ENCODE measurements around the gene PI4KB.

PI4KB gene

GRCh38 chr1:151342021-151342420 lies 14.8 kb upstream of the PI4KB start:
- TF ChIP-seq POLR2AphosphoS5 (IDR thresholded peaks at IDR 0.05; ENCODE audit: low read depth, low read length) (no peak), POLR2A (IDR thresholded peaks at IDR 0.05; ENCODE audit: low read depth, low read length) (peak; percentile 12; the same call in 1 of the 2 replicates), TAF1 (IDR thresholded peaks at IDR 0.05; ENCODE audit: borderline replicate concordance, low read depth, low read length) (no peak)
- FAIRE-seq: no peak

GRCh38 chr1:151340870-151341754 lies 13.9 kb upstream of the PI4KB start:
- FAIRE-seq (peak; percentile 63), DNase-seq (ENCODE audit: insufficient read length) (no peak)
- TF ChIP-seq TAF1 (IDR thresholded peaks at IDR 0.05; ENCODE audit: borderline replicate concordance, low read depth, low read length) (no peak), POLR2AphosphoS5 (IDR thresholded peaks at IDR 0.05; ENCODE audit: low read depth, low read length) (peak; percentile 50; the same call in 1 of the 2 replicates), POLR2A (IDR thresholded peaks at IDR 0.05; ENCODE audit: low read depth, low read length) (peak; percentile 56; the same call in 1 of the 2 replicates)

More at GRCh38 chr1:151342021-151342420, 14.8 kb upstream of the PI4KB start:
- no peak for DNase-seq (ENCODE audit: insufficient read length)

GRCh38 chr1:151336556-151336955 lies 9.3 kb upstream of the PI4KB start:
- no peak for FAIRE-seq
- TF ChIP-seq POLR2A (IDR thresholded peaks at IDR 0.05; ENCODE audit: low read depth, low read length) (no peak), TAF1 (IDR thresholded peaks at IDR 0.05; ENCODE audit: borderline replicate concordance, low read depth, low read length) (no peak), POLR2AphosphoS5 (IDR thresholded peaks at IDR 0.05; ENCODE audit: low read depth, low read length) (no peak)

GRCh38 chr1:151334822-151335221 lies 7.6 kb upstream of the PI4KB start:
- no peak for FAIRE-seq
- DNase-seq (ENCODE audit: insufficient read length): no peak
- no peak for TF ChIP-seq POLR2AphosphoS5 (IDR thresholded peaks at IDR 0.05; ENCODE audit: low read depth, low read length)
- TF ChIP-seq TAF1 (IDR thresholded peaks at IDR 0.05; ENCODE audit: borderline replicate concordance, low read depth, low read length): no peak
- TF ChIP-seq POLR2A (IDR thresholded peaks at IDR 0.05; ENCODE audit: low read depth, low read length): no peak

More at GRCh38 chr1:151336556-151336955, 9.3 kb upstream of the PI4KB start:
- no peak for DNase-seq (ENCODE audit: insufficient read length)

GRCh38 chr1:151327903-151328674 lies 873 bp upstream of the PI4KB start:
- no peak for DNase-seq (ENCODE audit: insufficient read length)
- no peak for TF ChIP-seq TAF1 (IDR thresholded peaks at IDR 0.05; ENCODE audit: borderline replicate concordance, low read depth, low read length)
- no peak for TF ChIP-seq POLR2AphosphoS5 (IDR thresholded peaks at IDR 0.05; ENCODE audit: low read depth, low read length)
- no peak for TF ChIP-seq POLR2A (IDR thresholded peaks at IDR 0.05; ENCODE audit: low read depth, low read length)
- FAIRE-seq: peak; percentile 53

- peak; percentile 64; the same call in 1 of the 2 replicates for TF ChIP-seq POLR2A (IDR thresholded peaks at IDR 0.05; ENCODE audit: low read depth, low read length)
- peak; percentile 68; the same call in 1 of the 2 replicates for TF ChIP-seq POLR2AphosphoS5 (IDR thresholded peaks at IDR 0.05; ENCODE audit: low read depth, low read length)
- TF ChIP-seq TAF1 (IDR thresholded peaks at IDR 0.05; ENCODE audit: borderline replicate concordance, low read depth, low read length): no peak
- DNase-seq (ENCODE audit: insufficient read length) (peak; percentile 75), FAIRE-seq (no peak)
Observed at GRCh38 chr1:151326619-151327222, 495 bp downstream of the PI4KB start.

- no peak for DNase-seq (ENCODE audit: insufficient read length)
- no peak for TF ChIP-seq POLR2A (IDR thresholded peaks at IDR 0.05; ENCODE audit: low read depth, low read length)
- TF ChIP-seq TAF1 (IDR thresholded peaks at IDR 0.05; ENCODE audit: borderline replicate concordance, low read depth, low read length): no peak
- TF ChIP-seq POLR2AphosphoS5 (IDR thresholded peaks at IDR 0.05; ENCODE audit: low read depth, low read length): no peak; the same call in 1 of the 2 replicates
- peak; percentile 24 for FAIRE-seq
Observed at GRCh38 chr1:151325646-151326429, 1.4 kb downstream of the PI4KB start.

- no peak for FAIRE-seq
- no peak for DNase-seq (ENCODE audit: insufficient read length)
- TF ChIP-seq POLR2A (IDR thresholded peaks at IDR 0.05; ENCODE audit: low read depth, low read length) (no peak), POLR2AphosphoS5 (IDR thresholded peaks at IDR 0.05; ENCODE audit: low read depth, low read length) (no peak), TAF1 (IDR thresholded peaks at IDR 0.05; ENCODE audit: borderline replicate concordance, low read depth, low read length) (no peak)
Observed at GRCh38 chr1:151325231-151325630, 2.0 kb downstream of the PI4KB start.

- no peak for TF ChIP-seq POLR2AphosphoS5 (IDR thresholded peaks at IDR 0.05; ENCODE audit: low read depth, low read length)
- TF ChIP-seq POLR2A (IDR thresholded peaks at IDR 0.05; ENCODE audit: low read depth, low read length): no peak
- no peak for TF ChIP-seq TAF1 (IDR thresholded peaks at IDR 0.05; ENCODE audit: borderline replicate concordance, low read depth, low read length)
- FAIRE-seq (no peak), DNase-seq (ENCODE audit: insufficient read length) (no peak)
Observed at GRCh38 chr1:151324390-151324930, 2.8 kb downstream of the PI4KB start.

- no peak for FAIRE-seq
Observed at GRCh38 chr1:151318975-151319374, 8.2 kb downstream of the PI4KB start.

More at GRCh38 chr1:151318975-151319374, 8.2 kb downstream of the PI4KB start:
- DNase-seq (ENCODE audit: insufficient read length): no peak
- TF ChIP-seq POLR2A (IDR thresholded peaks at IDR 0.05; ENCODE audit: low read depth, low read length): no peak
- TF ChIP-seq POLR2AphosphoS5 (IDR thresholded peaks at IDR 0.05; ENCODE audit: low read depth, low read length): no peak
- TF ChIP-seq TAF1 (IDR thresholded peaks at IDR 0.05; ENCODE audit: borderline replicate concordance, low read depth, low read length): no peak

Measured in GM12892 (cell line).